Loucy (cell line): ENCODE data around the gene PAK1.

ENCODE experiments used
- H2AFZ ChIP-seq: fragments of 200-600 bp; sonication (generic); 2 replicates; pipeline ENCODE4 v1.6.0; 2016; ENCODE audit warnings: antibody characterized with exemption, mild to moderate bottlenecking, low read length, moderate library complexity
- H3F3A ChIP-seq: fragments of 200-600 bp; 2 replicates; pipeline ENCODE4 v1.6.0; 2016; ENCODE audit warnings: antibody characterized with exemption, low read depth, mild to moderate bottlenecking
- H3K27me3 ChIP-seq: fragments of 200-600 bp; sonication (generic); 2 replicates; pipeline ENCODE4 v1.6.1; 2014; ENCODE audit warnings: low read length, mild to moderate bottlenecking; ENCODE audit not compliant: insufficient read depth, poor library complexity, severe bottlenecking
- H3K36me3 ChIP-seq: fragments of 200-600 bp; sonication (generic); 2 replicates; pipeline ENCODE4 v1.6.1; 2016; ENCODE audit warnings: low read length; ENCODE audit not compliant: insufficient read depth
- H3K4me1 ChIP-seq: fragments of 200-600 bp; sonication (generic); 2 replicates; pipeline ENCODE4 v1.5.1; 2014; ENCODE audit warnings: low read length, mild to moderate bottlenecking; ENCODE audit not compliant: insufficient read depth, poor library complexity, severe bottlenecking
- H3K4me2 ChIP-seq: fragments of 200-600 bp; sonication (generic); 2 replicates; pipeline ENCODE4 v1.6.0; 2014; ENCODE audit warnings: antibody characterized with exemption, low read length, low read depth, mild to moderate bottlenecking; ENCODE audit not compliant: poor library complexity, severe bottlenecking
- H3K4me3 ChIP-seq: fragments of 200-600 bp; sonication (generic); 2 replicates; pipeline ENCODE4 v1.5.1; 2014; ENCODE audit warnings: low read length, mild to moderate bottlenecking, mixed read lengths; ENCODE audit not compliant: poor library complexity, severe bottlenecking
- H3K79me2 ChIP-seq: fragments of 200-600 bp; sonication (generic); 2 replicates; pipeline ENCODE4 v1.6.1; 2014; ENCODE audit warnings: low read length; ENCODE audit not compliant: insufficient read depth
- H3K9ac ChIP-seq: fragments of 200-600 bp; sonication (generic); 2 replicates; pipeline ENCODE4 v1.6.0; 2014; ENCODE audit warnings: mild to moderate bottlenecking, low read depth, low read length, moderate library complexity; ENCODE audit not compliant: poor library complexity, severe bottlenecking
- H3K9me2 ChIP-seq: fragments of 200-600 bp; sonication (generic); replicated peaks from 2 replicates; pipeline ENCODE4 v1.6.1; 2016; ENCODE audit warnings: low read depth, low read length, mixed read lengths
- H3K9me3 ChIP-seq: fragments of 200-600 bp; sonication (generic); 2 replicates; pipeline ENCODE4 v1.6.1; 2014; ENCODE audit warnings: mild to moderate bottlenecking, antibody characterized with exemption, low read length, low read depth; ENCODE audit not compliant: insufficient read depth
- H4K20me1 ChIP-seq: fragments of 200-600 bp; sonication (generic); 2 replicates; pipeline ENCODE4 v1.6.0; 2014; ENCODE audit warnings: antibody characterized with exemption, low read length, mild to moderate bottlenecking; ENCODE audit not compliant: insufficient read depth, poor library complexity, severe bottlenecking
- EZH2phosphoT487 ChIP-seq: fragments of 200-600 bp; IDR thresholded peaks from 2 replicates; pipeline ENCODE4 v1.6.1; 2018; ENCODE audit warnings: antibody characterized with exemption, mild to moderate bottlenecking, moderate library complexity, borderline replicate concordance
- TF ChIP-seq, protein P1 (sequence below): fragments of 200-600 bp; sonication (generic); conservative IDR thresholded peaks from 2 replicates; pipeline ENCODE4 v1.5.1; 2014; ENCODE audit warnings: mild to moderate bottlenecking, antibody characterized with exemption, low read length

The PAK1 gene

DNA sequence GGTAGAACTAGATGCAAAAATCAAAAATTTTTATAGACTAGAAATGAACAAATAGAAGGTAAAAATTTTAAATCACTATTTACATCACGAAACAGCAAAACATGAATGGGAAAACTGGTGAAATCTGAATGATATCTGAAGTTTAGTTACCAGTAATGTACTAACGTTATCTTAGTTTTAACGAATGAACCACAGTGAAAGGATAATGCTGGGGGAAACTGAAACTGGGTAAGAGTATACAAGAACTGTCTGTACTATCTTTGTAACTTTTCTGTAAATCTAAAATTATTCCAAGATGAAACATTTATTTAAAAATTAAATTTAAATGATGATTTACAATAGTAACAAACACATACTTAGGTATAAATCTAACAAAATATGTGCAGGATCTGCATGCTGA lies 179.9 kb downstream of the PAK1 start:
- no peaks in the 10 kb centered on the region for H3K9me2 ChIP-seq
- H3F3A ChIP-seq: no peaks in the 10 kb centered on the region
- no peak for TF ChIP-seq EZH2phosphoT487
- TF ChIP-seq, protein P1, sequence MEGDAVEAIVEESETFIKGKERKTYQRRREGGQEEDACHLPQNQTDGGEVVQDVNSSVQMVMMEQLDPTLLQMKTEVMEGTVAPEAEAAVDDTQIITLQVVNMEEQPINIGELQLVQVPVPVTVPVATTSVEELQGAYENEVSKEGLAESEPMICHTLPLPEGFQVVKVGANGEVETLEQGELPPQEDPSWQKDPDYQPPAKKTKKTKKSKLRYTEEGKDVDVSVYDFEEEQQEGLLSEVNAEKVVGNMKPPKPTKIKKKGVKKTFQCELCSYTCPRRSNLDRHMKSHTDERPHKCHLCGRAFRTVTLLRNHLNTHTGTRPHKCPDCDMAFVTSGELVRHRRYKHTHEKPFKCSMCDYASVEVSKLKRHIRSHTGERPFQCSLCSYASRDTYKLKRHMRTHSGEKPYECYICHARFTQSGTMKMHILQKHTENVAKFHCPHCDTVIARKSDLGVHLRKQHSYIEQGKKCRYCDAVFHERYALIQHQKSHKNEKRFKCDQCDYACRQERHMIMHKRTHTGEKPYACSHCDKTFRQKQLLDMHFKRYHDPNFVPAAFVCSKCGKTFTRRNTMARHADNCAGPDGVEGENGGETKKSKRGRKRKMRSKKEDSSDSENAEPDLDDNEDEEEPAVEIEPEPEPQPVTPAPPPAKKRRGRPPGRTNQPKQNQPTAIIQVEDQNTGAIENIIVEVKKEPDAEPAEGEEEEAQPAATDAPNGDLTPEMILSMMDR: no peak
- no peaks in the 10 kb centered on the region for H3K79me2 ChIP-seq
- no peaks in the 10 kb centered on the region for H3K9me3 ChIP-seq
- H3K4me3 ChIP-seq: no peak overlapping the region
- no peak overlapping the region for H3K4me2 ChIP-seq
- H3K9ac ChIP-seq: no peak overlapping the region
- no peaks in the 10 kb centered on the region for H4K20me1 ChIP-seq
- H3K4me1 ChIP-seq: no peaks in the 10 kb centered on the region
- no peak overlapping the region for H2AFZ ChIP-seq
- no peaks in the 10 kb centered on the region for H3K36me3 ChIP-seq
- H3K27me3 ChIP-seq: peaks cover 6% of the 10 kb centered on the region

DNA sequence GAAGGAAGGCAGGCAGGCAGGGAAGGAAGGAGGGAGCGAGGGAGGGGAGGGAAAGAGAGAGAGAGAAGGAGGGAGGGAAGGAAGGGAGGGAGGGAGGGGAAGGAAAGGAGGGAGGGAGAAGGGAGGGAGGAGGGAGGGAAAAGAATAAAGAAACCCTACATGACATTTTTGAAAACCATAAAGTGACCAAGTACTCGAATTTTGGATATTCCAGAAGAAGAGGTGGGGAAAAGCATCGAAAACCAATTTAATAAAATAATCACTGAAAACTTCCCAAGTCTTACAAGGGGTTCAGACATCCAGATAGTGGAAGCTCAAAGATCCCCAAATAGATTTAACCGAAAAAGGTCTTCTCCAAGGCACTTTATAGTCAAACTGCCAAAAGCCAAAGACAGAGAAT lies 184.2 kb downstream of the PAK1 start:
- Histone ChIP-seq H3K9me3 (no peaks in the 10 kb centered on the region), H3K27me3 (peaks cover 6% of the 10 kb centered on the region), H3K36me3 (no peaks in the 10 kb centered on the region), H2AFZ (no peak overlapping the region), H3K9ac (no peak overlapping the region), H4K20me1 (no peaks in the 10 kb centered on the region), H3K4me2 (no peak overlapping the region), H3K79me2 (no peaks in the 10 kb centered on the region), H3F3A (no peaks in the 10 kb centered on the region), H3K9me2 (no peaks in the 10 kb centered on the region), H3K4me1 (no peaks in the 10 kb centered on the region), H3K4me3 (no peak overlapping the region)
- TF ChIP-seq EZH2phosphoT487: no peak
- TF ChIP-seq, protein P1: no peak

DNA sequence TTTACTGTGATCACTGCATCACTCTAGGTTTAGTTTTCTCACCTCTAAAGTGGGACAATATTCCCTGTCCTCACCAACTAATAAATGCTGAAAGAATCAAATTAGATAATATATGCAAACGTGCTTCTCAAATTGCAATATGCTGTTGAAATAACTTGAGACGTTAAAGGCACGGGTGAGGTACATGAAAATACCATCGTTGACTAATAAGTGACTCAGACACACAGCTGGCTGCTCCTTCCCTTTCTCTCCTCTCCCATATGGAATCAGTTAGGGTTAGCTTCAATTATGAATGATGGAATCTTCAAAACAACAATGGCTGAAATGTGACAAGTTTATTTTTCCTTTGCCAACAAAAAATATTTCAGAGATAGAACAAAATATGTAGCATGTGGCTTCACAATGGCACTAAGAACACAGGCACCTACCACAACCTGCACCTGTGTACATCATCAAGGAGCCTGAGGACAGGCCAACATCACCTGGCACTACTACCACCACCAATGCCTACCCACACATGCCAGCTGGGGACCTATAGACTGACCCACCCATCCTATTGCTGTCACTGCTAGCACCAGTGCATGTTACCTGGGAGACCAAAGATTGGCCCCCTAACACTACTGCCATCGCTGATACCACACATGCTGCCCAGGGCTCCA lies 186.2 kb downstream of the PAK1 start:
- Histone ChIP-seq H3K36me3 (no peaks in the 10 kb centered on the region), H3K4me1 (no peaks in the 10 kb centered on the region), H3K9me2 (no peaks in the 10 kb centered on the region), H3K9me3 (no peaks in the 10 kb centered on the region), H3K4me2 (no peak overlapping the region), H3K4me3 (no peak overlapping the region), H3F3A (no peaks in the 10 kb centered on the region), H2AFZ (no peak overlapping the region), H3K27me3 (peaks cover 6% of the 10 kb centered on the region), H4K20me1 (no peaks in the 10 kb centered on the region), H3K79me2 (no peaks in the 10 kb centered on the region), H3K9ac (no peak overlapping the region)
- TF ChIP-seq EZH2phosphoT487: no peak
- TF ChIP-seq, protein P1: no peak
